Stimulated activated CD8-positive, alpha-beta memory T cell treated with anti-CD3 and anti-CD28 coated beads, Interleukin-15, amount 100 ng/mL, for 1 hour (primary cell): ENCODE measurements around the gene MAGEA2.
"Not testable (repeated sequence)": the region's sequence is repeated elsewhere in the genome, so short reads cannot be mapped to it uniquely, and the experiment has no call there.

Experiments used
- DNase-seq: peaks from one replicate; pipeline ENCODE4 v3.0.0-alpha.2; 2020; ENCODE audit warnings: low read depth

MAGEA2 gene, protein sequence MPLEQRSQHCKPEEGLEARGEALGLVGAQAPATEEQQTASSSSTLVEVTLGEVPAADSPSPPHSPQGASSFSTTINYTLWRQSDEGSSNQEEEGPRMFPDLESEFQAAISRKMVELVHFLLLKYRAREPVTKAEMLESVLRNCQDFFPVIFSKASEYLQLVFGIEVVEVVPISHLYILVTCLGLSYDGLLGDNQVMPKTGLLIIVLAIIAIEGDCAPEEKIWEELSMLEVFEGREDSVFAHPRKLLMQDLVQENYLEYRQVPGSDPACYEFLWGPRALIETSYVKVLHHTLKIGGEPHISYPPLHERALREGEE

DNA sequence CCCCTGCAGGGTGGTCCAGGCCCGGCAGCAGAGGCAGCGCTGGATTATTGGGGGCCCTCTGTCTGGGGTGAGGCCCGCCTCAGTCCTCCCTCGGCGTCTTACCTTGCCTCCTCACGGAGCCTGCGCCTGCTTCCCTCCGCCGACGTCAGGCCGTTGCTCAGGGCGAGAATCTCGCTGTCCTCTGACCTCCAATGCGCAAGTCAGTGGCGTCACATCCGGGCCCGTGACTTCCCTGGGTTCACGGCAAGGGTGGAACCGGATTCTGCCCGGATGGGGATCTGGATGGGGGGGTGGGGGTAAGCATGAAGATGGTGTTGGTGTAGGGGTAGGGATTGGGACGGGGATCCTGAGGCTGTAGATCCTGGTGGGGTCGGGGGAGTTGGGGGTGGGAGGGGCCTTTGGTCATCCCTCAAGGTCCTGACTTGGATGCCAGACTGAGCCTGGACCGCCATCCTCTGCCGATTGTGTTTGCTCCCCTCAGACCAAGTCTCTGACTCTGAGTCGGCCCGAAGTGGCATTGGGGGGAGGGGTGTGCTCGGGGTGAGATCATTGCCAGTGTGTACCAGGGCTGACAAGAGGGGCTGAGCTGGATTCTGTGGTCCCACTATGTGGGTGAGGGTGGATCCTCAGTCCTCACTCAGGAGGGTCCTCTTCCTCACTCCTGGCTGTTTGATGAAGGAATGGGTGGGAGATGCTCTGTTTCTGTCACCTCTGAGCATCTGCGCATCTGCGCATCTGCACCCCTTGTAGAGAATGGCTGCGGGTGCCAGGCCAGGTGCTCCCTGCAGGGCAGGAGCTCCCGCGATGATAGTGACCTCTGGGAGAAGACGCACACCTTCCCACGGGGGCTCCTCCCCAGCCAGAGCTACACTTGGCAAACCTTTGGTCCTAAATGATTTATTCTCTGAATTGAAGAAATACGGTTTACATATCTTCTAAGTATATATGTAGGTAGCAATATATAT, at the start of gene MAGEA2:
TSS of gene MAGEA2 (minus strand) at position 157 of the 965 bp plus-strand sequence. CDS start 2,479 bp downstream, outside the sequence.
- not testable (repeated sequence) for DNase-seq

DNA sequence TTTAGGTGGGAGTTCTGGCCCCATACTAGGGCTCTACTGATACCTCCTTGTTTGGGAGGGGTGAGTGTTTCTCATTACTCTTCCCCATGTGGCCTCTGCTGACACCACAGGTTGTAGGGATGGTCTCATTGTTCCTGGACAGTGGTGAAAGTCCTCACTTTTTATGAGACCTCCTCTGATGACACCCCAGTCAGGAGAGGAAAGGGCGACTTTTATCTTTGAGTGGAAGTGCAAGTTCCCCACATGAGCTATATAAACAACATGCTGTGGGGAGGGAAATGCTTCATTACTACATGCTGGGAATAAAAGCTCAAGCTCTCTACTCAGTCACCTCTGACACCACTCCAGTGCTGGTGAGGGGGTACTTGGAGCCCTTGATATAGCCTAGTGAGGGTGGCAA, 45.3 kb upstream of the MAGEA2 start:
- no peak for DNase-seq

DNA sequence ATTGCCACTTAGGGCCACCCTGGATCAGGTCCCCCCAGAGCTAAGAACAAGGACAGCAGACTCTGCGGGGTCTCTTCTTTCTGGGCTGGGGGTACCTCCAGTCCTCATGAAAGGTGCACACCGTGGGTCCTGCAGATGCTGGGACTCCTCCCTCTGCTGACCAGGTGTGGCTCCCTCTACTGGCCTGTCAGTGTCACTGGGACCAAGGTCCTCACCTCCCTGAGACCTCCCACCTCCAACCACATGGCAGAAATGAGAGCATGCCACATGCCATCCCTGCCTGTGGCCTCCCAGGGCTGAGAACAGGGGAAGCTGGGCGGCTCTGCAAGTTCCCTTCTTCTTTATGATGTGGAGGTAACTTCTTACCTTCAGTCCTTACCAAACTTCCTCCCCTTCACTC, 33.4 kb upstream of the MAGEA2 start:
- not testable (repeated sequence) for DNase-seq

DNA sequence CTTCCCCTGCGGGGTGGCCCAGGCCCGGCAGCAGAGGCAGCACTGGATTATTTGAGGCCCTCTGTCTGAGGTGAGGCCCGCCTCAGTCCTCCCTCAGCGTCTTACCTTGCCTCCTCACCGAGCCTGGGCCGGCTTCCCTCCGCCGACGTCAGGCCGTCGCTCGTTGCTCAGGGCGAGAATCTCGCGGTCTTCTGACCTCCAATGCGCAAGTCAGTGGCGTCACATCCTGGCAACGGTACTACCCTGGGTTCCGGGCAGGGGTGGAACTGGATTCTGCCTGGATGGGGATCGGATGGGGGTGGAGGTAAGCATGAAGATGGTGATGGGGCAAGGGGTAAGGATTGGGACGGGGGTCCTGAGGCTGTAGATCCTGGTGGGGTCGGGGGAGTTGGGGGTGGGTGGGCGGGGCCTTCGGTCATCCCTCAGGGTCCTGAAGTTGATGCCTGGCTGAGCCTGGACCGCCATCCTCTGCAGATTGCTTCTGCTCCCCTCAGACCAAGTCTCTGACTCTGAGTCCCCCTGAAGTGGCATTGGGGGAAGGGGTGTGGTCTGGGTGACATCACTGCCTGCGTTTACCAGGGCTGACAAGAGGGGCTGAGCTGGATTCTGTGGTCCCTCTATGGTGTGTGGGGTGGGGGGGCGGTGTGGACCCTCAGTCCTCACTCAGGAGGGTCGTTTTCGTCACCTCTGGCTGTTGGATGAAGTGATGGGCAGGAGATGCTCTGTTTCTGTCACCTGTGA, 16.1 kb upstream of the MAGEA2 start, which contains the start of gene MAGEA6:
TSS of gene MAGEA6 (minus strand) at position 141 of the 741 bp plus-strand sequence. CDS start 2,039 bp downstream, outside the sequence.
- not testable (repeated sequence) for DNase-seq

DNA sequence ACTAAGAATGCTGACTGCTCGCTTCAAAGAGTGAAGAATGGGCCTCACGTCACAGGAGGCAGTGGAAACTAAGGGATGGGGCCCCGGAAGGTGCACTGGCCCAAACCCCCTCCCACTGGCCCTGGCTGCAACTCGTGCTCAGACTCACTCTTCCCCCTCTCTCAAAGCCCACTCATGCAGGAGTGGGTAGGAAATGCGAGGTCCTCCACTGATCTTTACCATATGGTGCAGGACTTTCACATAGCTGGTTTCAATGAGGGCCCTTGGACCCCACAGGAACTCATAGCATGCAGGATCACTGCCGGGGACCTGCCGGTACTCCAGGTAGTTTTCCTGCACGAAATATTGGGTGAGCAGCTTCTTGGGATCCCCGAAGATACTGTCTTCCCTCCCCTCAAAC, 12.9 kb upstream of the MAGEA2 start:
- DNase-seq: not testable (repeated sequence)

DNA sequence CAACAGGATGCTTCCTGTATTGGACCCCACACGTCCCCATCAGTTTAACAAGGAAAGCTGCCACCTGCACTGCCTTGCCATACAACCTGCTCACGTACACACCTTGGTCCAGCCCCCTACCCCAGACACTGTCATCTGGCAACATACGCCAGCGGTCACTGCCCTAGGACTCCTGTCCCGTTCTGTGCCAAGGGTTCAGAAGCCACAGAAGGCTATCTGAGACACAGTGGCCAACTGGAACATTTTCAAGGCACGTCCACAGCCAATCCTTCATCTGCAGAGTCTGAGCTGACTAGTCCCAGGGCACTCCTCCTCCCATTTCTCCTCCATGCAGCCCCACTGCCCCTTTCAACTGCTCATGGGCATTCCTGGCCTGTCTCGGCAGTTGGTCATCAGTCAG, 7.9 kb upstream of the MAGEA2 start:
- DNase-seq: not testable (repeated sequence)

DNA sequence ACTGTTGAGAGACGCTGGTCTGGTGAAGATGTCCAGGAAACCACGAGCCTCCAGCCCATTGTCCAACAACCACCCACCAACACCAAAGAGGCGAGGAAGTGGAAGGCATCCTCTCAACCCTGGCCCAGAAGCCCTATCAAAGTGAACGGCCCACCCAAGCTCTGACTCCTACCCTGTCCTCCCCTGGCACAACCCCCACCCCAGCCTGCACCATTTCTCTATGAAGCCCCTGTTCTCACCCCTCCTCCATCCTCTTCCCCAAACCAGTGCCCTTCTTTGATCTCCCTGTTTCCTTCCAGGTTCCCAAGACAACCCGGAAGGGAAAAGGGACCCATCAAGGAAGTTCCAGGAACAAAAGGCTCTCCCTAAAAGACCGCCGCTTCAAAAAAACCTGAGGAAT, 5.9 kb upstream of the MAGEA2 start:
- DNase-seq: not testable (repeated sequence)

DNA sequence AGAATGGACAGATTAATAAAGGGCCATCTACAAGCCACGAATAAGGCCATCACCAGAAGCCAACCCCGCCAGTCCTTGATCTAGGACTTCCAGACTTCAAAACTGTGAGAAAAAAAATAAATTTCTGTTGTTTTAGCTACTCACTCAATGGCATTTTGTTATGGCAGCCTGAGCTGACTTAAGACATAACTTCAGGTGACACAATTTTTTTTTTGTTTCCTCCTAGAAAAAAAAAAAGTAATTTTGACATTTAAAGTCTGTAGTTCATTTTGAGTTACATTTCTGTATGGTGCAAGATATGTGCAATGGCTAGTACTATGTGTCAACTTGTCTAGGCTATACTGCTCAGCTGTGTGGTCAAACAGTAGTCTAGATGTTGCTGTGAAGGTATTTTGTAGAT, 5.3 kb upstream of the MAGEA2 start, which contains the start of gene CSAG3:
TSS of gene CSAG3 (plus strand) at position 301 of the 400 bp plus-strand sequence.
- DNase-seq: not testable (repeated sequence)

DNA sequence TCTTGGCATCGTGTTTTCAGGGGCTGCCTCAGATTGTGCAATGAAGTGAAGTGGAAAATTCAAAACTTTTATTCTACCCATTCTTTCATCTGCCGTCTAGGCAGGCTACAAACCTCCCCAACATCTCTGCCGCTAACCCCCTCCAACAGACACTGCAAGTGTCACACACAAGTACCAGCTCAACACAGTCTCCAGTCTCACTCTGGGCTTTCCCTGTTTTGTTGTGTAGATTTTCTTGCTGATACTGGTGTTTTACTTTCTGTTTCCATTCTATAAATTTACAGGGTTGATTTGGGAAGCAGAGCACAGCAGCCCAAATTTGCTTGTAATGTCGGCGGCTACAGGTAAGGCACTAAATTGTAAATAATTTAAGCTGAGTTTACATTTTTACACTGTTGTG, 1.2 kb upstream of the MAGEA2 start:
- DNase-seq: not testable (repeated sequence)

DNA sequence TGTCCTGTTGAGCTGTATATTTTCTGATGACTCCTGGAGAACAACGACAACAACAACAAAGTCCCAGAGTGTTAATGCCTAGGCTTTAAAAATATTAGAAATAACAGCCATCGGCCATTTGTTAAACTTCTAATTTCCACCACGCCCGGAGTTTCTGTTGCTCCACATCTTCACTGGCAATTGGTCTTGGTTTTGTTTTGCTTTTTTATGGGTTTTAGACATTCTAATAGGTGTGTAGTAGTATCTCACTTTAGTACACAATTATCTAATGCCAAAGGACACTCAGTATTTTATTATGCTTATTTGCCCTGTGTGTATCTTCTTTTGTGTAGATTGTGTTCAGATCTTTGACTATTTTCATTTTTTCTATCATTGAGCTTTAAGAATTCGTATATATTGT, 15.1 kb downstream of the MAGEA2 start:
- no peak for DNase-seq

DNA sequence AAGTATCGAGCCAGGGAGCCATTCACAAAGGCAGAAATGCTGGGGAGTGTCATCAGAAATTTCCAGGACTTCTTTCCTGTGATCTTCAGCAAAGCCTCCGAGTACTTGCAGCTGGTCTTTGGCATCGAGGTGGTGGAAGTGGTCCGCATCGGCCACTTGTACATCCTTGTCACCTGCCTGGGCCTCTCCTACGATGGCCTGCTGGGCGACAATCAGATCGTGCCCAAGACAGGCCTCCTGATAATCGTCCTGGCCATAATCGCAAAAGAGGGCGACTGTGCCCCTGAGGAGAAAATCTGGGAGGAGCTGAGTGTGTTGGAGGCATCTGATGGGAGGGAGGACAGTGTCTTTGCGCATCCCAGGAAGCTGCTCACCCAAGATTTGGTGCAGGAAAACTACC, 17.1 kb downstream of the MAGEA2 start:
- DNase-seq: not testable (repeated sequence)

DNA sequence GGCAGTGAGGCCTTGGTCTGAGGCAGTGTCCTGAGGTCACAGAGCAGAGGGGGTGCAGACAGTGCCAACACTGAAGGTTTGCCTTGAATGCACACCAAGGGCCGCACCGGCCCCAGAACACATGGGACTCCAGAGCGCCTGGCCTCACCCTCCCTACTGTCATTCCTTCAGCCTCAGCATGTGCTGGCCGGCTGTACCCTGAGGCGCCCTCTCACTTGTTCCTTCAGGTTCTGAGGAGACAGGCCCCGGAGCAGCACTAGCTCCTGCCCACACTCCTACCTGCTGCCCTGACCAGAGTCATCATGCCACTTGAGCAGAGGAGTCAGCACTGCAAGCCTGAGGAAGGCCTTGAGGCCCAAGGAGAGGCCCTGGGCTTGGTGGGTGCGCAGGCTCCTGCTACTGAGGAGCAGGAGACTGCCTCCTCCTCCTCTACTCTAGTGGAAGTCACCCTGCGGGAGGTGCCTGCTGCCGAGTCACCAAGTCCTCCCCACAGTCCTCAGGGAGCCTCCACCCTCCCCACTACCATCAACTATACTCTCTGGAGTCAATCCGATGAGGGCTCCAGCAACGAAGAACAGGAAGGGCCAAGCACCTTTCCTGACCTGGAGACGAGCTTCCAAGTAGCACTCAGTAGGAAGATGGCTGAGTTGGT, 17.7 kb downstream of the MAGEA2 start:
- no peak for DNase-seq

DNA sequence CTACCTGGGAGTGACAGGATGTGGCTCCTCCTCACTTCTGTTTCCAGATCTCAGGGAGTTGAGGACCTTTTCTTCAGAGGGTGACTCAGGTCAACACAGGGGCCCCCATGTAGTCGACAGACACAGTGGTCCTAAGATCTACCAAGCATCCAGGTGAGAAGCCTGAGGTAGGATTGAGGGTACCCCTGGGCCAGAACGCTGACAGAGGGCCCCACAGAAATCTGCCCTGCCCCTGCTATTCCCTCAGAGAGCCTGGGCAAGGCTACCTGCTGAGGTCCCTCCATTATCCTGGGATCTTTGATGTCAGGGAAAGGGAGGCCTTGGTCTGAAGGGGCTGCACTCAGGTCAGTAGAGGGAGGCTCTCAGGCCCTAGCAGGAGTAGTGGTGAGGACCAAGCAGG, 18.5 kb downstream of the MAGEA2 start:
- DNase-seq: no peak

DNA sequence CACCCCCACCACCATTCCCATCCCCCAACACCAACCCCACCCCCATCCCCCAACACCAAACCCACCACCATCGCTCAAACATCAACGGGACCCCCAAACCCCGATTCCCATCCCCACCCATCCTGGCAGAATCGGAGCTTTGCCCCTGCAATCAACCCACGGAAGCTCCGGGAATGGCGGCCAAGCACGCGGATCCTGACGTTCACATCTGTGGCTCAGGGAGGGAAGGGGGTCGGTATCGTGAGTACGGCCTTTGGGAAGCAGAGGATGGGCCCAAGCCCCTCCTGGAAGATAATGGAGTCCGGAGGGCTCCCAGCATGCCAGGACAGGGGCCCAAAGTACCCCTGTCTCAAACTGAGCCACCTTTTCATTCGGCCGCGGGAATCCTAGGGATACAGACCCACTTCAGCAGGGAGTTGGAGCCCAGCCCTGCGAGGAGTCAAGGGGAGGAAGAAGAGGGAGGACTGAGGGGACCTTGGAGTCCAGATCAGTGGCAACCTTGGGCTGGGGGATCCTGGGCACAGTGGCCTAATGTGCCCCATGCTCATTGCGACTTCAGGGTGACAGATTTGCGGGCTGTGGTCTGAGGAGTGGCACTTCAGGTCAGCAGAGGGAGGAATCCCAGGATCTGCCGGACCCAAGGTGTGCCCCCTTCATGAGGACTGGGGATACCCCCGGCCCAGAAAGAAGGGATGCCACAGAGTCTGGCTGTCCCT, 19.3 kb downstream of the MAGEA2 start:
- DNase-seq: not testable (repeated sequence)

DNA sequence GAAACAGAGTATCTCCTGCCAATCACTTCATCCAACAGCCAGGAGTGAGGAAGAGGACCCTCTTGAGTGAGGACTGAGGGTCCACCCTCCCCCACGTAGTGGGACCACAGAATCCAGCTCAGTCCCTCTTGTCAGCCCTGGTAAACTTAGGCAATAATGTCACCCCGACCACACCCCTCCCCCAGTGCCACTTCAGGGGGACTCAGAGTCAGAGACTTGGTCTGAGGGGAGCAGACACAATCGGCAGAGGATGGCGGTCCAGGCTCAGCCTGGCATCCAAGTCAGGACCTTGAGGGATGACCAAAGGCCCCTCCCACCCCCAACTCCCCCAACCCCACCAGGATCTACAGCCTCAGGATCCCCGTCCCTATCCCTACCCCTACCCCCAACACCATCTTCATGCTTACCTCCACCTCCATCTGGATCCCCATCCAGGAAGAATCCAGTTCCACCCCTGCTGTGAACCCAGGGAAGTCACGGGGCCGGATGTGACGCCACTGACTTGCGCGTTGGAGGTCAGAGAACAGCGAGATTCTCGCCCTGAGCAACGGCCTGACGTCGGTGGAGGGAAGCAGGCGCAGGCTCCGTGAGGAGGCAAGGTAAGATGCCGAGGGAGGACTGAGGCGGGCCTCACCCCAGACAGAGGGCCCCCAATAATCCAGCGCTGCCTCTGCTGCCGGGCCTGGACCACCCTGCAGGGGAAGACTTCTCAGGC, 20.2 kb downstream of the MAGEA2 start, which contains the start of the genes CSAG1 and MAGEA12:
TSS of gene CSAG1 (minus strand) at position 461 of the 715 bp plus-strand sequence. CDS start 1,261 bp downstream, outside the sequence.
TSS of gene MAGEA12 (plus strand) at position 497 of the 715 bp plus-strand sequence. CDS start 2,405 bp downstream, outside the sequence.
- no peak for DNase-seq

DNA sequence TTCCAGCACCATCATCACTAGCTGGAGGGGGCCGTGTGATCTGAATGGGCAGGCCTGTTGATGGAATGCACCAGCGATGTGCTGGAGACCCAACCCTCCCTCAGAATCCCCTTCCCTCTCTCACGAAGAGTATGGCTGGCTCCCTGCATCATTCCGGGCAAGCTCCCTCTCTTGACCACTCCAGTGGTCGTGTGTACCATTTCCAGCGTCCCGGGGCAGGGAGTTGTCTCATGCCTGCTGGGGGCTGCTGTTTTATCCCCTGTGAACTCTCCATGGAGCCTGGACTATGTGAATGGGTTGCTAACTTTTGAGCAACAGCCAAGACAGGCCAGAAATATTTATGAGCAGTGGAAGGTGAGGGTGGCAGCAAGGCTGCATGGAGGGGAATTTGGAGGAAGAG, 28.2 kb downstream of the MAGEA2 start:
- no peak for DNase-seq

DNA sequence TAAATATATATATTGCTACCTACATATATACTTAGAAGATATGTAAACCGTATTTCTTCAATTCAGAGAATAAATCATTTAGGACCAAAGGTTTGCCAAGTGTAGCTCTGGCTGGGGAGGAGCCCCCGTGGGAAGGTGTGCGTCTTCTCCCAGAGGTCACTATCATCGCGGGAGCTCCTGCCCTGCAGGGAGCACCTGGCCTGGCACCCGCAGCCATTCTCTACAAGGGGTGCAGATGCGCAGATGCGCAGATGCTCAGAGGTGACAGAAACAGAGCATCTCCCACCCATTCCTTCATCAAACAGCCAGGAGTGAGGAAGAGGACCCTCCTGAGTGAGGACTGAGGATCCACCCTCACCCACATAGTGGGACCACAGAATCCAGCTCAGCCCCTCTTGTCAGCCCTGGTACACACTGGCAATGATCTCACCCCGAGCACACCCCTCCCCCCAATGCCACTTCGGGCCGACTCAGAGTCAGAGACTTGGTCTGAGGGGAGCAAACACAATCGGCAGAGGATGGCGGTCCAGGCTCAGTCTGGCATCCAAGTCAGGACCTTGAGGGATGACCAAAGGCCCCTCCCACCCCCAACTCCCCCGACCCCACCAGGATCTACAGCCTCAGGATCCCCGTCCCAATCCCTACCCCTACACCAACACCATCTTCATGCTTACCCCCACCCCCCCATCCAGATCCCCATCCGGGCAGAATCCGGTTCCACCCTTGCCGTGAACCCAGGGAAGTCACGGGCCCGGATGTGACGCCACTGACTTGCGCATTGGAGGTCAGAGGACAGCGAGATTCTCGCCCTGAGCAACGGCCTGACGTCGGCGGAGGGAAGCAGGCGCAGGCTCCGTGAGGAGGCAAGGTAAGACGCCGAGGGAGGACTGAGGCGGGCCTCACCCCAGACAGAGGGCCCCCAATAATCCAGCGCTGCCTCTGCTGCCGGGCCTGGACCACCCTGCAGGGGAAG, 39.5 kb downstream of the MAGEA2 start, which contains the start of gene MAGEA2B:
TSS of gene MAGEA2B (plus strand) at position 814 of the 973 bp plus-strand sequence. CDS start 2,479 bp downstream, outside the sequence.
- not testable (repeated sequence) for DNase-seq

DNA sequence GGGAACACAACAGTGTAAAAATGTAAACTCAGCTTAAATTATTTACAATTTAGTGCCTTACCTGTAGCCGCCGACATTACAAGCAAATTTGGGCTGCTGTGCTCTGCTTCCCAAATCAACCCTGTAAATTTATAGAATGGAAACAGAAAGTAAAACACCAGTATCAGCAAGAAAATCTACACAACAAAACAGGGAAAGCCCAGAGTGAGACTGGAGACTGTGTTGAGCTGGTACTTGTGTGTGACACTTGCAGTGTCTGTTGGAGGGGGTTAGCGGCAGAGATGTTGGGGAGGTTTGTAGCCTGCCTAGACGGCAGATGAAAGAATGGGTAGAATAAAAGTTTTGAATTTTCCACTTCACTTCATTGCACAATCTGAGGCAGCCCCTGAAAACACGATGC, 40.4 kb downstream of the MAGEA2 start:
- not testable (repeated sequence) for DNase-seq
